PC-3 (cell line): Measurements from ENCODE around the gene PCTP. TPM values are rescaled to one million over a fixed set of nuclear protein-coding genes. Genes with fewer than 3 reads are reported as not detected.

Experiments
- ATAC-seq: fragments of 200-7000 bp; cut with Tn5 transposase; 2 replicates; pipeline ENCODE4 v1.9.1; 2020; ENCODE audit warnings: mild to moderate bottlenecking, moderate library complexity
- BruUV-seq: library from RNA; stranded (reverse); fragments of 400-500 nt; replicated peaks from 2 replicates; lab custom pipeline; 2021; lab: Mats Ljungman, UMichigan
- CTCF ChIA-PET: fragments of 300-600 bp; sonication (Branson Sonifier 250); formaldehyde crosslinking; loops from one replicate; lab custom pipeline; 2022; ENCODE audit warnings: antibody characterized with exemption; lab: Charles Lee
- POLR2A ChIA-PET: fragments of 300-600 bp; sonication (Branson Sonifier 250); formaldehyde crosslinking; loops from one replicate; lab custom pipeline; 2022; ENCODE audit warnings: antibody characterized with exemption; ENCODE audit not compliant: unreplicated experiment; lab: Charles Lee
- DNase-seq: peaks from one replicate; pipeline ENCODE4 v3.0.0-alpha.2; 2015
- H2AFZ ChIP-seq: fragments of 300-600 bp; sonication (generic); 2 replicates; pipeline ENCODE4 v1.6.0; 2016; ENCODE audit warnings: antibody characterized with exemption, low read length
- H3F3A ChIP-seq: fragments of 300-600 bp; sonication (generic); one replicate; pipeline ENCODE4 v1.6.0; 2017; ENCODE audit warnings: antibody characterized with exemption, low read length, control low read depth, mild to moderate bottlenecking; ENCODE audit not compliant: unreplicated experiment
- H3K27ac ChIP-seq: fragments of 300-600 bp; sonication (generic); 2 replicates; pipeline ENCODE4 v1.5.1; 2016; ENCODE audit warnings: mild to moderate bottlenecking, low read length
- H3K27me3 ChIP-seq: fragments of 300-600 bp; sonication (generic); 2 replicates; pipeline ENCODE4 v1.6.1; 2016; ENCODE audit warnings: low read length, mixed read lengths
- H3K36me3 ChIP-seq: fragments of 300-600 bp; sonication (generic); 2 replicates; pipeline ENCODE4 v1.6.1; 2016; ENCODE audit warnings: low read depth, mixed run types, low read length, mixed read lengths
- H3K4me1 ChIP-seq: fragments of 300-600 bp; sonication (generic); 2 replicates; pipeline ENCODE4 v1.5.1; 2016; ENCODE audit warnings: low read length; ENCODE audit not compliant: insufficient read depth
- H3K4me2 ChIP-seq: fragments of 300-600 bp; sonication (generic); 2 replicates; pipeline ENCODE4 v1.6.0; 2016; ENCODE audit warnings: low read length
- H3K4me3 ChIP-seq: fragments of 300-600 bp; sonication (generic); 2 replicates; pipeline ENCODE4 v1.5.1; 2016; ENCODE audit warnings: mild to moderate bottlenecking, low read length, mixed read lengths
- H3K79me2 ChIP-seq: fragments of 300-600 bp; sonication (generic); 2 replicates; pipeline ENCODE4 v1.6.1; 2017; ENCODE audit warnings: low read length, mixed read lengths
- H3K9ac ChIP-seq: fragments of 300-600 bp; sonication (generic); 2 replicates; pipeline ENCODE4 v1.6.0; 2016; ENCODE audit warnings: mild to moderate bottlenecking, low read length
- H3K9me2 ChIP-seq: fragments of 300-600 bp; sonication (generic); replicated peaks from 2 replicates; pipeline ENCODE4 v1.6.1; 2016; ENCODE audit warnings: mixed run types, low read length, mixed read lengths
- H3K9me3 ChIP-seq: fragments of 300-600 bp; sonication (generic); 2 replicates; pipeline ENCODE4 v1.6.1; 2016; ENCODE audit warnings: low read length, mixed read lengths
- H4K20me1 ChIP-seq: fragments of 300-600 bp; sonication (generic); 2 replicates; pipeline ENCODE4 v1.6.1; 2016; ENCODE audit warnings: low read length, mixed read lengths
- EZH2 ChIP-seq: fragments of 300-600 bp; sonication (generic); IDR thresholded peaks from one replicate; pipeline ENCODE4 v1.6.1; 2017; ENCODE audit warnings: antibody characterized with exemption, mild to moderate bottlenecking, low read length; ENCODE audit not compliant: unreplicated experiment
- EZH2phosphoT487 ChIP-seq: fragments of 300-600 bp; sonication (generic); IDR thresholded peaks from 2 replicates; pipeline ENCODE4 v1.6.1; 2018; ENCODE audit warnings: mild to moderate bottlenecking, antibody characterized with exemption, low read length, borderline replicate concordance
- intact Hi-C: fragments of 100-400 bp; cut with micrococcal nuclease; formaldehyde crosslinking; loops from 2 replicates; pipeline ENCODE4 v1.9.0; 2023
- total RNA-seq: library from RNA; depleted of rRNA; stranded (reverse); fragments of >200 nt; gene quantifications from 2 replicates; pipeline ENCODE4 v1.2.3, GENCODE V29; 2014; rRNA removed
- TF ChIP-seq, protein P1 (sequence below): fragments of 300-600 bp; sonication (generic); conservative IDR thresholded peaks from 2 replicates; pipeline ENCODE4 v1.5.1; 2017; ENCODE audit warnings: antibody characterized with exemption, low read depth, mild to moderate bottlenecking, low read length

Gene PCTP
- total RNA-seq, 1 experiment from 2014 or later, result 17.6 TPM

DNA sequence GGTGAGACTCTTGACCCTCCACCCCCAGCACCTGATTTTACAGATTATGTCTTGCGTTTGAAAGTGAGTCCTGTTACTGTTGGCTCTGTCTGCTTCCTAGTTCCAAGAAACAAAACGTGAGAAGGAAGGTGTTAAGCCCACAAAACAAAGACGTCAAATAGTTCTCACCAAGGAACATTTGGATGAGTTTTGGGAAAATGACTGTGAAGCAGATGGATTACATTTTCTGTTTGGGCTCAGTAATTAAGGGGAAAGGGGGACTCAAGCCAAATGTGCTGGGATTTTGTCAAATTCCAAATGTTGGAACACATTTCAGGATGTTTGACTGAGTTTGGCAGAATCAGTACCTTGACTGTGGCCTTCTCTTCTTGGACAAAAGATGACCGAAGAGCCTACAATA lies 71.2 kb downstream of the PCTP start:
- Histone ChIP-seq H3K4me2 (no peak overlapping the region), H3K4me3 (no peak overlapping the region), H3K9me3 (no peaks in the 10 kb centered on the region), H3K9ac (no peak overlapping the region), H3K9me2 (no peaks in the 10 kb centered on the region), H4K20me1 (no peaks in the 10 kb centered on the region), H3K27me3 (peaks cover 59% of the 10 kb centered on the region), H3K4me1 (no peaks in the 10 kb centered on the region), H2AFZ (no peak overlapping the region), H3K79me2 (no peaks in the 10 kb centered on the region), H3F3A (no peaks in the 10 kb centered on the region), H3K36me3 (no peaks in the 10 kb centered on the region), H3K27ac (no peak overlapping the region)
- intact Hi-C loops, result loop anchor here (10.0 kb wide), 1 partner anchor 87 kb away; no protein-coding TSS in a partner anchor
- ATAC-seq (no peak), DNase-seq (no peak)
- BruUV-seq, result no TSS peak
- TF ChIP-seq, protein P1, sequence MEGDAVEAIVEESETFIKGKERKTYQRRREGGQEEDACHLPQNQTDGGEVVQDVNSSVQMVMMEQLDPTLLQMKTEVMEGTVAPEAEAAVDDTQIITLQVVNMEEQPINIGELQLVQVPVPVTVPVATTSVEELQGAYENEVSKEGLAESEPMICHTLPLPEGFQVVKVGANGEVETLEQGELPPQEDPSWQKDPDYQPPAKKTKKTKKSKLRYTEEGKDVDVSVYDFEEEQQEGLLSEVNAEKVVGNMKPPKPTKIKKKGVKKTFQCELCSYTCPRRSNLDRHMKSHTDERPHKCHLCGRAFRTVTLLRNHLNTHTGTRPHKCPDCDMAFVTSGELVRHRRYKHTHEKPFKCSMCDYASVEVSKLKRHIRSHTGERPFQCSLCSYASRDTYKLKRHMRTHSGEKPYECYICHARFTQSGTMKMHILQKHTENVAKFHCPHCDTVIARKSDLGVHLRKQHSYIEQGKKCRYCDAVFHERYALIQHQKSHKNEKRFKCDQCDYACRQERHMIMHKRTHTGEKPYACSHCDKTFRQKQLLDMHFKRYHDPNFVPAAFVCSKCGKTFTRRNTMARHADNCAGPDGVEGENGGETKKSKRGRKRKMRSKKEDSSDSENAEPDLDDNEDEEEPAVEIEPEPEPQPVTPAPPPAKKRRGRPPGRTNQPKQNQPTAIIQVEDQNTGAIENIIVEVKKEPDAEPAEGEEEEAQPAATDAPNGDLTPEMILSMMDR, result no peak
- TF ChIP-seq EZH2, result no peak
- TF ChIP-seq EZH2phosphoT487, result no peak
- CTCF ChIA-PET, result no interaction called here
- POLR2A ChIA-PET, result no interaction called here

DNA sequence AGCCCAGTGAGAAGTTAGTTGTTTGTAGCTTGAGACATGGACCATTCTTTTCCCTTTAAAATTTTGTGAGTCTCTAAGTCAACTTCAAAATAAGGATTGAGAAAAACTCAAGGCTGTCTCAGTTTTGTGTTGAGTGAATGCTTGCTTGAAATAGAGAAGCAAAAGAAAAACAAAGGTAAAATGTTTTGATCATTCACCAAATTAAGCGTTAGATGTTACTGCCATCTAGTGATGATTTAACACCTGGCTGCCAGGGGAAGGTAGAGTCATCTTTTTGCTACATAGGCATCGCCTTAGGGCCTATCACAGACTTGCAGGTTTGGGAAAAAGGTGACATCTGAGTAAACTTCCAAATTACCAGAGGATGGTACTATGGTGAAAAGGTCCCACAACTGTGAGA lies 74.4 kb downstream of the PCTP start:
- Histone ChIP-seq H3K79me2 (no peaks in the 10 kb centered on the region), H3K9me3 (no peaks in the 10 kb centered on the region), H2AFZ (0 out of 2 replicates have a peak overlapping the region, but pooled peaks have one; percentile 19), H3K27me3 (peaks cover 67% of the 10 kb centered on the region), H3K4me1 (no peaks in the 10 kb centered on the region), H3K9me2 (no peaks in the 10 kb centered on the region), H3K36me3 (no peaks in the 10 kb centered on the region), H3K27ac (no peak overlapping the region), H3K9ac (no peak overlapping the region), H3K4me3 (no peak overlapping the region), H4K20me1 (no peaks in the 10 kb centered on the region), H3F3A (no peaks in the 10 kb centered on the region), H3K4me2 (no peak overlapping the region)
- no TSS peak for BruUV-seq
- no peak for TF ChIP-seq EZH2phosphoT487
- TF ChIP-seq, protein P1, result peak; percentile 80
- DNase-seq, result peak; percentile 55
- CTCF ChIA-PET, result interaction anchor here (0.5 to 0.6 kb wide), 2 partner anchors 75 to 495 kb away, joined by 3 read pairs; no protein-coding TSS in a partner anchor
- intact Hi-C loops, result loop anchor here (1.0 to 10.0 kb wide), 3 partner anchors 90 to 298 kb away; no protein-coding TSS in a partner anchor
- peak; percentile 70 for ATAC-seq
- POLR2A ChIA-PET, result no interaction called here

Other genes starting within 250 kb of the PCTP start
- gene SMIM36, start 239.6 kb upstream of the PCTP start, total RNA-seq, result not detected in 2 replicates
- not detected in 2 replicates for gene TMEM100, start 28.2 kb upstream of the PCTP start, total RNA-seq